Neural crest cell (in vitro differentiated cells): ENCODE data around the gene MAS1L. TPM values are rescaled to one million over a fixed set of nuclear protein-coding genes. Genes with fewer than 3 reads are reported as not detected.

Experiments
- DNase-seq: peaks from one replicate; pipeline ENCODE4 v3.0.0; 2021; ENCODE audit warnings: low read depth, mixed read lengths, low spot score
- H3K27ac Mint-ChIP-seq: one replicate; pipeline ENCODE4 v1.8.0; 2021; ENCODE audit warnings: mild to moderate bottlenecking, mixed read lengths; ENCODE audit not compliant: unreplicated experiment
- H3K27me3 Mint-ChIP-seq: 2 replicates; pipeline ENCODE4 v1.8.0; 2021; ENCODE audit warnings: low read depth, mild to moderate bottlenecking, mixed read lengths
- H3K36me3 Mint-ChIP-seq: 2 replicates; pipeline ENCODE4 v1.8.0; 2021; ENCODE audit warnings: low read depth, mild to moderate bottlenecking, mixed read lengths
- H3K4me1 Mint-ChIP-seq: 2 replicates; pipeline ENCODE4 v1.8.0; 2021; ENCODE audit warnings: mixed read lengths
- H3K4me3 Mint-ChIP-seq: one replicate; pipeline ENCODE4 v1.8.0; 2021; ENCODE audit warnings: mild to moderate bottlenecking, mixed read lengths
- H3K9me3 Mint-ChIP-seq: 2 replicates; pipeline ENCODE4 v1.8.0; 2021; ENCODE audit warnings: mixed read lengths
- CTCF ChIP-seq: fragments of 200-600 bp; sonication (generic); conservative IDR thresholded peaks from 2 replicates; pipeline ENCODE4 v1.5.0; 2021; ENCODE audit warnings: antibody characterized with exemption, mild to moderate bottlenecking
- total RNA-seq: library from RNA; stranded (reverse); gene quantifications from 2 replicates; pipeline ENCODE4 v1.2.1, GENCODE V29; 2021

Gene MAS1L
- total RNA-seq, 1 donor from 2014 or later: not detected

DNA sequence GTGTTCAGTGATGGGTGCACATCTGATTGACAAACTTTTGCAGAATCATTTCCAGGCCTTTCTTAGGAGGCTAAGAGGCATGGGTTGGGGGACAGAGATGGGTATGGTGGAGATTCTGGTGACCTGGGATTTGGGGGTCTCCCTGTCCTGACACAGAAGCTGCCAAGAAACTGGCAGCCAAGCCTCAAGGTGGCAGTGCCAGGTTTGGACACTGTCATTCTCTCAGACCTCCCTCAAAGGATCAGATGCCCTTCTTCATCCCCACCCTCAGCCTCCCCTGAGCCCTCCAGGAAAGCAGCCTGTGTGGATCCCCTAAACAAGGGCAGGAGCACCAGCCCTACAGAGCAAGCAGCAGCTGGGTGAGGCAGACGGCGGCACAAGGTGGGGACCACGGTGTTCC is 18.1 kb upstream of the MAS1L start:
- Mint-ChIP-seq H3K4me3 (no peak overlapping the region), H3K9me3 (no peaks in the 10 kb centered on the region), H3K27ac (no peak overlapping the region), H3K27me3 (peaks cover 4% of the 10 kb centered on the region), H3K4me1 (peaks cover 13% of the 10 kb centered on the region), H3K36me3 (no peaks in the 10 kb centered on the region)
- DNase-seq: no peak
- no peak for TF ChIP-seq CTCF

- no peak for DNase-seq
- no peak for TF ChIP-seq CTCF
- H3K4me1 Mint-ChIP-seq: peaks cover 4% of the 10 kb centered on the region
- no peaks in the 10 kb centered on the region for H3K9me3 Mint-ChIP-seq
- H3K4me3 Mint-ChIP-seq: no peak overlapping the region
- peaks cover 3% of the 10 kb centered on the region for H3K27me3 Mint-ChIP-seq
- no peaks in the 10 kb centered on the region for H3K36me3 Mint-ChIP-seq
- H3K27ac Mint-ChIP-seq: no peak overlapping the region
Observed at GRCh38 chr6:29504961-29505360, 17.2 kb upstream of the MAS1L start.

- H3K27me3 Mint-ChIP-seq: no peaks in the 10 kb centered on the region
- DNase-seq: no peak
Observed at GRCh38 chr6:29502597-29502996, 14.8 kb upstream of the MAS1L start.

GRCh38 chr6:29502181-29502580 is 14.4 kb upstream of the MAS1L start:
- Mint-ChIP-seq H3K27ac (no peak overlapping the region), H3K9me3 (no peaks in the 10 kb centered on the region), H3K4me1 (no peaks in the 10 kb centered on the region), H3K27me3 (no peaks in the 10 kb centered on the region), H3K4me3 (no peak overlapping the region), H3K36me3 (no peaks in the 10 kb centered on the region)
- DNase-seq: no peak
- no peak for TF ChIP-seq CTCF

More at GRCh38 chr6:29502597-29502996, 14.8 kb upstream of the MAS1L start:
- no peaks in the 10 kb centered on the region for H3K36me3 Mint-ChIP-seq
- H3K4me1 Mint-ChIP-seq: no peaks in the 10 kb centered on the region
- H3K4me3 Mint-ChIP-seq: no peak overlapping the region
- no peaks in the 10 kb centered on the region for H3K9me3 Mint-ChIP-seq
- H3K27ac Mint-ChIP-seq: no peak overlapping the region
- TF ChIP-seq CTCF: no peak

GRCh38 chr6:29501106-29501505 is 13.3 kb upstream of the MAS1L start:
- peaks cover 3% of the 10 kb centered on the region for H3K27me3 Mint-ChIP-seq
- no peak overlapping the region for H3K4me3 Mint-ChIP-seq
- TF ChIP-seq CTCF: no peak
- H3K9me3 Mint-ChIP-seq: peaks cover 3% of the 10 kb centered on the region
- DNase-seq: no peak
- H3K27ac Mint-ChIP-seq: no peak overlapping the region
- H3K36me3 Mint-ChIP-seq: no peaks in the 10 kb centered on the region
- no peaks in the 10 kb centered on the region for H3K4me1 Mint-ChIP-seq

DNA sequence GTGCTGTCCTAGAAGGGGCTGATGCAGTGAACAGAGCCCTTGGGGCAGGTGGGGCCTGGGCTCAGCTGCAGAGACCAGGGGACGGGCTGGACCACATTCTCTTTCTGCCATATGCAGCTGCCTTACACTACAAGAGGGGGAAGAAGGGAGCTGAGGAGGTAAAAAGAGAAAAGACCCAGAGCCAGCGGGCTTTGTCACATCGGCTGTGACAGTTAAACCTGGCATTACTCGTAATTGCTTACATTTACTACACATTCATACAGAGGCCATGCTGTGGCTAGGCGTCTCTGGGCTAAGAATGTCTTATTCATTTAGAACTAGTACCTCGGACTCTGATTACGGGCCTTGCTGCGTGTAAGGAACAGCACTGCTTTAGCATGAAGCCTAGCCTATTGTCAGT is 12.8 kb upstream of the MAS1L start:
- Mint-ChIP-seq H3K4me3 (no peak overlapping the region), H3K27me3 (peaks cover 3% of the 10 kb centered on the region), H3K9me3 (peaks cover 3% of the 10 kb centered on the region), H3K27ac (no peak overlapping the region), H3K4me1 (no peaks in the 10 kb centered on the region), H3K36me3 (no peaks in the 10 kb centered on the region)
- no peak for TF ChIP-seq CTCF
- no peak for DNase-seq
